Measurements from ENCODE around the gene PURA. TPM values are rescaled to one million over a fixed set of nuclear protein-coding genes. Genes with fewer than 3 reads are reported as not detected.

PURA gene
- total and polyA plus RNA-seq, 4 donors: 2.8 to 14.7 (median 5.6) TPM

DNA sequence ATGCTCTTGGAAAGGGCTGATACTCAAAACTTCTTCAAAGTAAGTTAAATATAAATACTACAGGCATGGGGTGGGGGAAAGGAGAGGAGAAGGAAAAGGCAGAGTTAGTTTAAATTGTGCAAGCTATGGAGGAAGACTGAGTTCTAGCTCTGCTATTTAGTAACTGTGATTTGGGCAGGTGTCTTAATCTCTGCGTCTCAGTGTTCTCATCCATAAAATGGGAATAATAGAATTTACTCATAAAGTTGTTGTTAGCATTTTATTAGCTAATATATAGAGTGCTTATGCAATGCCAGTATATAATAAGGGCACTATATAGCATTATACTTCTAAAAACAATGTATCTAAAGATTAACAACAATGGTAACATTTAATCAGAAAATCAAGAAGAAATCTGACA, 12.7 kb upstream of the PURA start:
- Histone ChIP-seq H3K36me3 (ENCODE audit: control insufficient read depth in 4 of 4, insufficient read depth in 3 of 4, low read depth in 1 of 4, low read length in 3 of 4) (no peaks in the 10 kb centered on the region), H3K9me3 (ENCODE audit: control insufficient read depth in 4 of 4, low read length in 3 of 4) (no peaks in the 10 kb centered on the region), H3K9ac (ENCODE audit: low read depth in 1 of 2, low read length in 2 of 2) (no peak overlapping the region), H3K4me3 (ENCODE audit: low read depth in 1 of 3, low read length in 3 of 3) (no peak overlapping the region), H3K4me1 (ENCODE audit: control insufficient read depth in 4 of 4, insufficient read depth in 4 of 4, low read length in 3 of 4) (peaks cover 0 to 2% (median 1%) of the 10 kb centered on the region in 4 donors), H3K27me3 (ENCODE audit: control insufficient read depth in 4 of 4, insufficient read depth in 4 of 4, low read length in 3 of 4) (no peaks in the 10 kb centered on the region), H3K27ac (ENCODE audit: low read depth in 1 of 2, low read length in 2 of 2) (no peak overlapping the region)
- 97% methylated on average over 1 of the region's 1 CpG for WGBS
- DNase-seq (ENCODE audit: low spot score): no peak
- TF ChIP-seq HNF4G (IDR thresholded peaks at IDR 0.05) (no peak), JUND (IDR thresholded peaks at IDR 0.05) (no peak), FOXA1 (IDR thresholded peaks at IDR 0.05) (no peak), RAD21 (IDR thresholded peaks at IDR 0.05) (no peak), EGR1 (IDR thresholded peaks at IDR 0.05; ENCODE audit: low read depth in 2 of 2) (no peak), NR2F2 (IDR thresholded peaks at IDR 0.05) (no peak), GABPA (IDR thresholded peaks at IDR 0.05 in 1 of 2, conservative IDR thresholded peaks at IDR 0.05 in 1 of 2) (no peak)
- TF ChIP-seq, protein P1, sequence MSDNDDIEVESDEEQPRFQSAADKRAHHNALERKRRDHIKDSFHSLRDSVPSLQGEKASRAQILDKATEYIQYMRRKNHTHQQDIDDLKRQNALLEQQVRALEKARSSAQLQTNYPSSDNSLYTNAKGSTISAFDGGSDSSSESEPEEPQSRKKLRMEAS (IDR thresholded peaks at IDR 0.05): no peak
- TF ChIP-seq, protein P2, sequence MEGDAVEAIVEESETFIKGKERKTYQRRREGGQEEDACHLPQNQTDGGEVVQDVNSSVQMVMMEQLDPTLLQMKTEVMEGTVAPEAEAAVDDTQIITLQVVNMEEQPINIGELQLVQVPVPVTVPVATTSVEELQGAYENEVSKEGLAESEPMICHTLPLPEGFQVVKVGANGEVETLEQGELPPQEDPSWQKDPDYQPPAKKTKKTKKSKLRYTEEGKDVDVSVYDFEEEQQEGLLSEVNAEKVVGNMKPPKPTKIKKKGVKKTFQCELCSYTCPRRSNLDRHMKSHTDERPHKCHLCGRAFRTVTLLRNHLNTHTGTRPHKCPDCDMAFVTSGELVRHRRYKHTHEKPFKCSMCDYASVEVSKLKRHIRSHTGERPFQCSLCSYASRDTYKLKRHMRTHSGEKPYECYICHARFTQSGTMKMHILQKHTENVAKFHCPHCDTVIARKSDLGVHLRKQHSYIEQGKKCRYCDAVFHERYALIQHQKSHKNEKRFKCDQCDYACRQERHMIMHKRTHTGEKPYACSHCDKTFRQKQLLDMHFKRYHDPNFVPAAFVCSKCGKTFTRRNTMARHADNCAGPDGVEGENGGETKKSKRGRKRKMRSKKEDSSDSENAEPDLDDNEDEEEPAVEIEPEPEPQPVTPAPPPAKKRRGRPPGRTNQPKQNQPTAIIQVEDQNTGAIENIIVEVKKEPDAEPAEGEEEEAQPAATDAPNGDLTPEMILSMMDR (IDR thresholded peaks at IDR 0.05; ENCODE audit: low read depth, low read length, missing input control): no peak

- TF ChIP-seq FOXA1 (IDR thresholded peaks at IDR 0.05) (no peak), HNF4G (IDR thresholded peaks at IDR 0.05) (no peak), EGR1 (IDR thresholded peaks at IDR 0.05; ENCODE audit: low read depth in 2 of 2) (no peak), TAF1 (conservative IDR thresholded peaks at IDR 0.05) (no peak), FOXA2 (IDR thresholded peaks at IDR 0.05) (no peak), NR2F2 (IDR thresholded peaks at IDR 0.05) (no peak), YY1 (IDR thresholded peaks at IDR 0.05) (no peak), HNF4A (conservative IDR thresholded peaks at IDR 0.05) (no peak), GABPA (IDR thresholded peaks at IDR 0.05 in 1 of 2, conservative IDR thresholded peaks at IDR 0.05 in 1 of 2) (no peak), SP1 (IDR thresholded peaks at IDR 0.05) (no peak), ATF3 (IDR thresholded peaks at IDR 0.05) (no peak), RXRA (IDR thresholded peaks at IDR 0.05) (no peak), JUND (IDR thresholded peaks at IDR 0.05) (no peak), REST (IDR thresholded peaks at IDR 0.05) (no peak)
- TF ChIP-seq, protein P1 (IDR thresholded peaks at IDR 0.05): no peak
- TF ChIP-seq, protein P3, sequence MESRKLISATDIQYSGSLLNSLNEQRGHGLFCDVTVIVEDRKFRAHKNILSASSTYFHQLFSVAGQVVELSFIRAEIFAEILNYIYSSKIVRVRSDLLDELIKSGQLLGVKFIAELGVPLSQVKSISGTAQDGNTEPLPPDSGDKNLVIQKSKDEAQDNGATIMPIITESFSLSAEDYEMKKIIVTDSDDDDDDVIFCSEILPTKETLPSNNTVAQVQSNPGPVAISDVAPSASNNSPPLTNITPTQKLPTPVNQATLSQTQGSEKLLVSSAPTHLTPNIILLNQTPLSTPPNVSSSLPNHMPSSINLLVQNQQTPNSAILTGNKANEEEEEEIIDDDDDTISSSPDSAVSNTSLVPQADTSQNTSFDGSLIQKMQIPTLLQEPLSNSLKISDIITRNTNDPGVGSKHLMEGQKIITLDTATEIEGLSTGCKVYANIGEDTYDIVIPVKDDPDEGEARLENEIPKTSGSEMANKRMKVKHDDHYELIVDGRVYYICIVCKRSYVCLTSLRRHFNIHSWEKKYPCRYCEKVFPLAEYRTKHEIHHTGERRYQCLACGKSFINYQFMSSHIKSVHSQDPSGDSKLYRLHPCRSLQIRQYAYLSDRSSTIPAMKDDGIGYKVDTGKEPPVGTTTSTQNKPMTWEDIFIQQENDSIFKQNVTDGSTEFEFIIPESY (IDR thresholded peaks at IDR 0.05): no peak
- TF ChIP-seq, protein P2 (IDR thresholded peaks at IDR 0.05; ENCODE audit: low read depth, low read length, missing input control): no peak
- H3K36me3 ChIP-seq (ENCODE audit: control insufficient read depth in 4 of 4, insufficient read depth in 3 of 4, low read depth in 1 of 4, low read length in 3 of 4): no peaks in the 10 kb centered on the region
- no peak overlapping the region for H3K4me3 ChIP-seq (ENCODE audit: low read depth in 1 of 3, low read length in 3 of 3)
- no peaks in the 10 kb centered on the region for H3K27me3 ChIP-seq (ENCODE audit: control insufficient read depth in 4 of 4, insufficient read depth in 4 of 4, low read length in 3 of 4)
- no peaks in the 10 kb centered on the region for H3K9me3 ChIP-seq (ENCODE audit: control insufficient read depth in 4 of 4, low read length in 3 of 4)
- H3K27ac ChIP-seq (ENCODE audit: low read depth in 1 of 2, low read length in 2 of 2): no peak overlapping the region
- H3K9ac ChIP-seq (ENCODE audit: low read depth in 1 of 2, low read length in 2 of 2): no peak overlapping the region
- peaks cover 2 to 13% (median 11%) of the 10 kb centered on the region in 4 donors for H3K4me1 ChIP-seq (ENCODE audit: control insufficient read depth in 4 of 4, insufficient read depth in 4 of 4, low read length in 3 of 4)
- no peak for DNase-seq (ENCODE audit: low spot score)
- 80% methylated on average over 1 of the region's 1 CpG for WGBS
These were observed 10.8 kb upstream of the PURA start for GRCh38 chr5:140103154-140103553.

Measured in liver (tissue), 9 donors.